GM19023 (cell line): ENCODE measurements around the gene GHR.

Experiments
- ATAC-seq: cut with Tn5 transposase; IDR thresholded peaks from one replicate; pipeline ENCODE4 v1.9.1; 2021; ENCODE audit warnings: mild to moderate bottlenecking, moderate library complexity; ENCODE audit not compliant: unreplicated experiment

GHR gene

DNA sequence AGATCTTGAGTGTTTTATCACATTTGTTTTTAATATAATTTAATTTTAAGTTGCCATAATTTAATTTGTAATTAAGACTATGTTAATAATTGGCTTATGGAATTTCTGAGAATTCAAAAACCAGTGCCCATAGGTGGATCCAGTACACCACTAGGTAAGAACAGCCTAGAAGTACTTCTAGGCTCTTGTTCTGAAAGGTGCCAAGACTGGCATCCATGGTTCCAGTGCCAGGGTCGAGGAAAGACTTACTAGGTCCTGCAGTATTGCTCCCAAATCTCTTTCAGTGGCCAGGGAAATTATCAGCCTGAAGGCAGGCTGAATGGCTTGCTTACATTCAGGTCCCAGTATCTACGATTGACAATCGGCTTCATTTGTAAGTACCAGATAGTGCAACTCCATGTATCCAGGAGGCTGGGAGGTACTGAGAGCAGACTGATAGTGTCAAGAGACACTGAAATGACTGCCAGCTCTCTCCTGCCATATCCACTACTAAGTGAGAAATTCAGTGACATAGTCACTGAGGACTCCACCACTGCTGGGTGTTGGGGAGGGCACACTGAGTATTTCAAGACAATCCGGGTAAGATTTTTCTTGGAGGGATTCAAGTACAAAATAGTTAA lies 174.2 kb downstream of the GHR start:
- no peak for ATAC-seq

GRCh38 chr5:42598311-42598710 lies 175.1 kb downstream of the GHR start:
- ATAC-seq, result no peak

GRCh38 chr5:42599106-42599505 lies 175.9 kb downstream of the GHR start:
- no peak for ATAC-seq

DNA sequence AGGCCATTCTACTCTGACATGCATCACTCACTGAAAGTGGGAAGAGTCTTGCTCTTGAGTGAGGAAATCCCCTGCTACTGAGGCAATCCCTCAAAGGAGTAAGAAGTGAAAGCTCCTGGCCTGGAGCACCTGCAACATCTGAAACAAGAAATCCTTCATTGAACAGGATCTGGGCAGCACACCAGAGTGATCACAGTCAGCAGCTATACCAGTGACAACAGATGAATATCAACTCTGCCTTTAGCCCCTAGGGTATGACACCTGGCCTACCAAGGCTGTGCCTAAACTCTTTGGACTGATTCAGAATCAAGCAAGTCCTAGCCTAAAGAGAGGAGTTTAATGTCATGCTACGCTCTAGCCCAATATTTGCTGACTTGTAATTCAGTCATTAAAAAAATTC lies 177.2 kb downstream of the GHR start:
- ATAC-seq, result no peak

DNA sequence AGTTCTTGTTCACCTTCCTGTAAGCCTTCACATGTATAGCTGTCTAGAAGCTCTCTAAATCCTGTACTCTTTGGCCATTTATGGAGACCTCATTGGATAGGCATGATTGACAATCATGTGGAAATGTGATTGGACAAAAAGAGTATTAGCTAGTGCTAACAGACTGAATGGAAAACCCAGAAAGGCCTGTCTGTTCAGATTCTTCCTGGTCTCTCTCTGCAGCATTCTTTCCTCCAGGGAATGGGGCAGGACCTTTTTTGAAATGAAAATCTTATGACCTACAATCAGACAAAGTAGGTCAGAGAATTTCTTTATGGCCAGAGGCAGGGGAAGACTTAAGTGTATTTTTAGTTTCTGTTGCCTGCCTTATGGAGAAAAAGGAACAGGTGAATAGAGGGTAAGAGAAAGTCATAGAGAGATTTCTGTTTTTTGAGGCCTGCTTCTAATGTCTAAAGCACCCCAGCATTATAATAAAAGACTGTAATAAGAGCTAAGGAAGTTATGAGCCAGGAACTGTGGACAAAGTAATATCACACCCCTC lies 181.0 kb downstream of the GHR start:
- ATAC-seq, result no peak

GRCh38 chr5:42605490-42605889 lies 182.3 kb downstream of the GHR start:
- ATAC-seq, result no peak

- ATAC-seq, result no peak
These were observed 183.2 kb downstream of the GHR start for GRCh38 chr5:42606464-42606869.

- ATAC-seq, result no peak
These were observed 188.2 kb downstream of the GHR start for GRCh38 chr5:42611437-42611836.

DNA sequence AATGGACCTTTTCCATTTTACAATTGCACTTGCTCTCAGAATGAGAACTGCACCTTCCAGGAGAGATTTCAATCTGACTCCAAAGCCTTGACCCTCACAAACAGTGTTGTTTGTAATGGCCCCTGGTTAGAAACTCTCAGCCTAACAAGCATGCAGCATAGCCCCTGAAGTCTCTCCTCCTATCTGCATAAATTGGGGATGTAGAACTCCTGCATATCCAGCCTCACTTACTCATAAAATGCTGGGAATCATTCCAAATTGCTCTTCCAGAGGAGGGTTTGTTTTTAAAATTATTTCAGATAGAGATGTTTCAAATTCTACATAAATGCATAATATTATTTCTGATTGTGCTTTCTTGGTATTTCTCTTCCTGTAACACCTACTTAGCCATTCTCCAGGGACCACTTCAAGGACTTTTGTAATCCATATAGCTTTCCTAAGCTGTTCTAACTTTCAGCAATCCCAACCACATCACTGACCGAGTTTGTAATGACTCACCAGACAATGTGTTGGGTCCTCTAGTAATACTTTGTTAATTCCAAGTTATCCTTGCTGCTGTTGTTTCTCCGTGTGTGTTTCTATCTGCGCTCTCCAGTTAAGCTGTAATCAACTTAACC lies 189.6 kb downstream of the GHR start:
- ATAC-seq, result no peak

GRCh38 chr5:42614509-42614908 lies 191.3 kb downstream of the GHR start:
- no peak for ATAC-seq

- no peak for ATAC-seq
These were observed 197.5 kb downstream of the GHR start for GRCh38 chr5:42620579-42621216.

- no peak for ATAC-seq
These were observed 198.0 kb downstream of the GHR start for GRCh38 chr5:42621242-42621641.

- ATAC-seq, result no peak
These were observed 198.4 kb downstream of the GHR start for GRCh38 chr5:42621662-42622061.

DNA sequence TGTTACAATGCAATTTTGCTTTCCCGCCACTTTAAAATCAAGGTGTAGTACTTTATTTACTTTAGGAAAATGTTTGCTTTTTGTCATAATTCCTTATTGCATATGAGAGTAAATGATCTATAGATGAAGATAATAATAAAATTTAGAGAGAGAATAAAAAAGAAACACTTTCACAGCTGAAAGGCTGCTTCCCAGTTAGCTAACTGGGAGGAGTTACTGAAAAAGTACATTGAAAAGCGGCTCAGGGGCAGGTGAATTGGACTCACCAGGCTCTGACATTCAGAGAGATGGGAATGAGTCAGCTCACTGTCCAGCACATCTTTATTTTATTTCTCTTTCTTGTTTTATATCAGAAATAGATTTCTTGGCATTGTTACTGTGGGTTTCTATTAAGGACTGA lies 201.7 kb downstream of the GHR start:
- no peak for ATAC-seq

GRCh38 chr5:42626462-42626861 lies 203.2 kb downstream of the GHR start:
- ATAC-seq, result no peak

- no peak for ATAC-seq
These were observed 205.6 kb downstream of the GHR start for GRCh38 chr5:42628821-42629220.

- ATAC-seq, result no peak
These were observed 206.0 kb downstream of the GHR start for GRCh38 chr5:42629284-42629683.

GRCh38 chr5:42631241-42631640 lies 208.0 kb downstream of the GHR start:
- no peak for ATAC-seq

DNA sequence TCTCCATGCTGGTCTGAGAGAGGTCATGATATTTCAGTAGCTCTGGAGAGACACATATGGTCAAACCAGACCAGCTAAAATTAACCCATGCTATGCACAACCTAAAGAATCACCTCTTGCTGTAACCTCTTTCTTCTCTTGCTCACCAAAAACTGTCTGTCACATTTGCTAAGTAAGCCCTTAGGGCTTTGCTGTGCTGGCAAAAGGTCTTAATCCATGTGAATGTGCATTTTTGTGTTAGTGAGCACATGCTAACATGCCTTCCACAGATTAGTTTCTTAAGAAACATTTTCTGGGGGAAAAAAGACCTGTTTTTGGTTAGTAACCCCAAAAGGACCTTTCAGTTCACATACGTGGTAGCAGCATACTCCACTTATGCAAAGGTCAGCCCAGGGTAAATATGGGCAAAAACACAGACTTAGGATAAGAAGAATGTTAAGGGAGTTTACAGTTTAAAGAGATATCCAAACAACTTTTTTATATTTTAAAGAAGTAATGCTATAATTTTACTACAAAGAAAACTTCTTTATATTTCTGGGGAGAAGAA lies 209.2 kb downstream of the GHR start:
- ATAC-seq, result no peak

DNA sequence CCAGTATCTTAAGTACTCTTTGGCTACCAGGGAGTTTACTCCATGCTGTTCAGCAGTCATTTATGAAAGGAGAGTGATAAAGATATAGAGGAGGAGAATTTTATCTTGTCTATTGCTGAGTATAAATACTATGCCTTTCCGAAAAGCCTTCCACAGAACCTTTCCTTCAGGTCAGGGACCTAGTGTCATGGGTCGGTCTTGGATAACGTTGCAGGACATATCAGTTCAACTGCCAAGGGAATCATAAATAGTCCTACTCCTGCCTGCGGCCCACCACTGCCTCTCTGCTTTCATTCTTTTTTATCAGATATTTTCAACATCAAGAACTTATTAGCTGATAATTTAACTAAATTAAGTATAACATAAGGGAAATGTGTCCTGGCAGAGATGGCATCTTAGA lies 211.3 kb downstream of the GHR start:
- no peak for ATAC-seq

- ATAC-seq, result no peak
These were observed 213.2 kb downstream of the GHR start for GRCh38 chr5:42636425-42636824.

DNA sequence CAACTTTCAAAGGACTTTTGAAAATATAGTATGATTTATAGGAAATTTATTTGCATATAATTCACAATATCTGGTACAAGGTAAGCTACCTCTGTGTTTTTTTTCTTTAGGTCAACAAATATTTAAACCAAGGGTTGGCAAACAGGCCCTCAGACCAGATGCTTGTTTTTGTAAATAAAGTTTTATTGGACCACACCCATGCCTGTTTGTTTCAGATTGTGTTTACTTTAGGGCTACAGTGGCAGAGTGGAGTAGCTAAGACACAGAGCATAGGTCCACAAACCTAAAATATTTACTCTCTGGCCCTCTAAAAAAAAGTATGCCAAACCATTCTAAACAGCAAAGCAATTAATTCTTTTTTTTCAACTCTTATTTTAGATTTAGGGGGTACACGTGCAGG lies 213.7 kb downstream of the GHR start:
- ATAC-seq, result no peak
